Muscle layer of duodenum (tissue), 2 donors: ENCODE results near the gene CDH12.

Experiments
- H3K27ac ChIP-seq: one replicate; pipeline ENCODE4 v1.7.0; 2013; ENCODE audit warnings: mild to moderate bottlenecking, low read length
- H3K27me3 ChIP-seq: one replicate; pipeline ENCODE4 v1.7.0; 2013; ENCODE audit warnings: low read depth, mild to moderate bottlenecking, control low read depth, low read length
- H3K36me3 ChIP-seq, 2 donors: one replicate each; pipeline ENCODE4 v1.7.0; 2013; ENCODE audit warnings: low read length in 2 of 2, control low read depth in 1 of 2, mild to moderate bottlenecking in 1 of 2; ENCODE audit not compliant: insufficient read depth in 2 of 2, control insufficient read depth in 1 of 2
- H3K4me1 ChIP-seq, 2 donors: one replicate each; pipeline ENCODE4 v1.7.0; 2013; ENCODE audit warnings: low read length in 2 of 2, mild to moderate bottlenecking in 2 of 2, control low read depth in 1 of 2, moderate library complexity in 1 of 2; ENCODE audit not compliant: insufficient read depth in 2 of 2, control insufficient read depth in 1 of 2
- H3K4me3 ChIP-seq, 2 donors: one replicate each; pipeline ENCODE4 v1.7.0; 2013; ENCODE audit warnings: low read length in 2 of 2, low read depth in 1 of 2, mild to moderate bottlenecking in 1 of 2
- H3K9me3 ChIP-seq, 2 donors: one replicate each; pipeline ENCODE4 v1.7.0; 2013; ENCODE audit warnings: low read length in 2 of 2, control low read depth in 1 of 2, mild to moderate bottlenecking in 1 of 2; ENCODE audit not compliant: control insufficient read depth in 1 of 2
- donor health status: healthy.

Gene CDH12

GRCh38 chr5:22650511-22650910, 202.6 kb downstream of the CDH12 start:
- Histone ChIP-seq H3K4me3 (no peak overlapping the region), H3K36me3 (no peaks in the 10 kb centered on the region), H3K9me3 (no peaks in the 10 kb centered on the region), H3K27me3 (no peaks in the 10 kb centered on the region), H3K4me1 (no peaks in the 10 kb centered on the region), H3K27ac (no peak overlapping the region)

DNA sequence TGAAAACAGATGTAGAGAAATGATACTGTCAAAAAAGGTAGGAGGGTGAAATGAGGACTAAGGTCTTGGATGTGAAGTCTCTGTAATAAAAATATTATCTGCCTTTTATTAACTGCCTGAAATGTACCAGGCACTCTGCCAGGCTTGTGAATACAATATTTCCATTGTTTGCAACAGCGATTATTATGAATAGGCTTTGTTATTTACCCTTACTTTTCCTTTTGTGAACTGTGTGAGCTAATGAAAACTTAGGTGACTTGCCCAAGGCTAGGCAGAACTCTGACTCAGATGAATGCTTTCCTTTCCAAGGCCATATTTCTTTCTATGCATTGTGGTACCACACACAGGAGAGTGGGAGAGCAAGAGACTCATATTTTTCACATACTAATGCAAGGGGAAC, 204.1 kb downstream of the CDH12 start:
- no peak overlapping the region for H3K27ac ChIP-seq

DNA sequence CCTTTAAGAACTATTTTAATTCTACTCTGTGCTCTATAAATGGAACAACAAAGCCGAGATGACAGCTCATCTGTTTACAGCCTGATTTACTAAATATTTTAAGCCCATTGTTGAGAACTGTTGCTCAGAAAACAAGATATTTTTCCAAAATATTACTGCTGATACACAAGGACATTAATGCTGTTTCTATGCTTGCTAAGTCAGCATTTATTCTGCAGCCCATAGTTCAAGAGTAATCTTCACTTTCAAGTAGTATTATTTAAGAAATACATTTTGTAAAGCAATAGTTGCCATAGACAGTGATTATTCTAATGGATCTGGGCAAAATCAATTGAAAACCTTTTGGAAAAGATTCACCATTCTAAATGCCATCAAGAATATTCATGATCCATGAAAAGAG, 208.3 kb downstream of the CDH12 start:
- no peak overlapping the region for H3K27ac ChIP-seq
- no peak overlapping the region for H3K4me3 ChIP-seq
- no peaks in the 10 kb centered on the region for H3K27me3 ChIP-seq
- no peaks in the 10 kb centered on the region for H3K4me1 ChIP-seq
- H3K36me3 ChIP-seq: no peaks in the 10 kb centered on the region
- H3K9me3 ChIP-seq: no peaks in the 10 kb centered on the region

More for the DNA sequence above, 204.1 kb downstream of the CDH12 start:
- Histone ChIP-seq H3K4me1 (no peaks in the 10 kb centered on the region), H3K4me3 (no peak overlapping the region), H3K27me3 (no peaks in the 10 kb centered on the region), H3K36me3 (no peaks in the 10 kb centered on the region), H3K9me3 (no peaks in the 10 kb centered on the region)

DNA sequence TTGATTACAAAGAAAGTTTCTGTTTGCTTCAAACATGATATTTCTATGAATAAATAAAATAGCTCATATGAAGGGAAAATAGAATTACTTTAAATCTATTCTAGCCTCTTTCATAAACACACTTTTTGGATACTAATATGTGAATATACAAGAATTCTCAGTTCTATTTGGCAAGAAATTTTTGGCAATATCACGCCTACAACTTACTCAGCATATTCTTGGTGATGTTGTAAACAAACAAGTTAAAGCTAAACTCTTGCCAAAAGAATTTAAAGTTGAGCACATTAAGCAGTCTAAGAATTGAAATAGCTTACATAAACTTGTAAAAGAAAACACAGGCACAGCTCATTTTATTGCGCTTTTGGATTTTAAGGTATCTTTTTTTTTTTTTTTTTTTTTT, 209.8 kb downstream of the CDH12 start:
- H3K27me3 ChIP-seq: no peaks in the 10 kb centered on the region
- no peak overlapping the region for H3K27ac ChIP-seq
- no peak overlapping the region for H3K4me3 ChIP-seq
- H3K36me3 ChIP-seq: no peaks in the 10 kb centered on the region
- H3K4me1 ChIP-seq: no peaks in the 10 kb centered on the region
- H3K9me3 ChIP-seq: peaks cover 0 to under 1% of the 10 kb centered on the region in 2 donors

DNA sequence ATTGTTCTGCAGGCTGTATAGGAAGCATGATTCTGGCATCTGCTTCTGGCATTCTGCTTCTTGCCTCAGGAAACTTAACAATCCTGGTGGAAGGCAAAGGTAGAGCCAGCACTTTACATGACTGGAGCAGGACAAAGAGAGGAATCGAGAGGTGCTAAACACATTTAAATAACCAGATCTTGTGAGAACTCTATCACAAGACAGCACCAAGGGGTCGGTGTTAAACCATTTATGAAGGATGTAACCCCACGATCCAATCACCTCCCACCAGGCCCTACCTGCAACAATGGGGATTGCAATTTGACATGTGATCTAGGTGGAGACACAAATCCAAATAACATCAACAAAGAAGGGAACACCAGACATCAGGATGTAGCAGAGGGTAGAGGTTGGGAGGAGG, 221.5 kb downstream of the CDH12 start:
- Histone ChIP-seq H3K27ac (no peak overlapping the region), H3K9me3 (no peaks in the 10 kb centered on the region), H3K27me3 (no peaks in the 10 kb centered on the region)

GRCh38 chr5:22627029-22627428, 226.1 kb downstream of the CDH12 start:
- Histone ChIP-seq H3K27ac (no peak overlapping the region), H3K36me3 (no peaks in the 10 kb centered on the region), H3K4me3 (no peak overlapping the region), H3K9me3 (peaks cover 0 to 10% of the 10 kb centered on the region in 2 donors), H3K4me1 (no peaks in the 10 kb centered on the region), H3K27me3 (no peaks in the 10 kb centered on the region)

More for the DNA sequence above, 221.5 kb downstream of the CDH12 start:
- Histone ChIP-seq H3K4me3 (no peak overlapping the region), H3K36me3 (no peaks in the 10 kb centered on the region), H3K4me1 (no peaks in the 10 kb centered on the region)

GRCh38 chr5:22625451-22625850, 227.7 kb downstream of the CDH12 start:
- Histone ChIP-seq H3K4me1 (no peaks in the 10 kb centered on the region), H3K27ac (no peak overlapping the region), H3K36me3 (no peaks in the 10 kb centered on the region), H3K9me3 (peaks cover 0 to 10% of the 10 kb centered on the region in 2 donors), H3K4me3 (no peak overlapping the region), H3K27me3 (no peaks in the 10 kb centered on the region)

DNA sequence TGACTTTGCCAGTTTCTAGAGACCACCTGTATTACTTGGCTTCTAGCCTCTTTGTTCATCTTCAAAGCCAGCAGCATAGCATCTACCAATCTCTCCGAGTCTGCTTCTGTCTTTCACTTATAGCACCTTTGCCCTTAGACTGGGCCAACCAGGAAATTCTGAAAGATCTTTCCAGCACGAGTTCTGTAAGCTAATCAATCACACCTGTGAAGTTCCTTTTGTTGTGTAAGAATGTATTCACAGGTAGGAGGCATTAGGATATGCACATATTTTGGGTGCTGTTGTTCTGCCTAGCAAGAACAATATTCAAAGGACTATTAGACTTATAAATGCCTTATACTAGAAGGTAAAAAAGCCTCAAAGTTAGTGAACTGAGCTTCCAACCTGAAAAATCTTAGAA, 232.1 kb downstream of the CDH12 start:
- Histone ChIP-seq H3K36me3 (no peaks in the 10 kb centered on the region), H3K27ac (no peak overlapping the region), H3K27me3 (no peaks in the 10 kb centered on the region), H3K4me1 (no peaks in the 10 kb centered on the region), H3K9me3 (peaks cover 0 to 8% of the 10 kb centered on the region in 2 donors), H3K4me3 (no peak overlapping the region)

DNA sequence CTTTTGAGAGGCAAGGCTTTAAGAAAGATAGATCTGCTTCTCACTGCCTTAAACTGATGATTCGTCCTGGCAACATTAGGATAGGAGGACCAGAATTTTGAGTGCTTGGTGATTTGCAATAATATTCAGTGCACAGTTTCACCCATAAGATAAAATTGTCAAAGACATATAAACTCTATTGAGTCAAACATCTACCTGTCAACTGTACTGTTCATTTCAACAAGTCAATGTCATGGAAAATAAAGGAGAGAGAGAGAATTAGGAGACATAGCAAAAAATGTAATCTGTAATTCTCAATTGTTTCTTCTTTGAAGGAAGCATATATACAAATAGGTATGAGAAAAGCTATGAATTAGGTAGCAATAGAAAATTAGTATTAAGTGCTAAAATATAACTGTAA, 237.2 kb downstream of the CDH12 start:
- H3K9me3 ChIP-seq: no peaks in the 10 kb centered on the region
- no peak overlapping the region for H3K27ac ChIP-seq
- no peaks in the 10 kb centered on the region for H3K36me3 ChIP-seq
- H3K4me3 ChIP-seq: no peak overlapping the region
- no peaks in the 10 kb centered on the region for H3K27me3 ChIP-seq
- no peaks in the 10 kb centered on the region for H3K4me1 ChIP-seq

- no peaks in the 10 kb centered on the region for H3K27me3 ChIP-seq
- no peaks in the 10 kb centered on the region for H3K9me3 ChIP-seq
- H3K4me3 ChIP-seq: no peak overlapping the region
- no peaks in the 10 kb centered on the region for H3K36me3 ChIP-seq
- H3K4me1 ChIP-seq: no peaks in the 10 kb centered on the region
- no peak overlapping the region for H3K27ac ChIP-seq
These were observed 238.6 kb downstream of the CDH12 start for GRCh38 chr5:22614486-22615094.

DNA sequence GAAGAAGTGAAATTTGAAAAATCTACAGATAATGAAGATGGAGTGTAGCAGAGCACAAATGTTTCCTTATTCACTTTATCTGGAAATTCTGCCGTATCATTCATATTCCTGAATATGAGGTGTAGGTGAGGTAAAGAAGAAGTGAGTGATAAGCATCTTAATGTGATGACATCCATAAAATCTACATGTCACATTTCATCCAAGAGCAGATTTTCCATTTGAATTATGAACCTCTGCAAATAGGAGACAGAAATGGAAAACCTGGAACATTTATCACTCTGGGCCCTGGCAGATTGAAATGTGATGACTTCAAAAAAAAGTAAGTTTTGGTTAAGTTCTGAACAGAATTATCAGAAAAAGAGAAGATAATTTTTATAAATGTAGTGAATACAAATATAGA, 240.2 kb downstream of the CDH12 start:
- H3K27ac ChIP-seq: no peak overlapping the region
- H3K36me3 ChIP-seq: no peaks in the 10 kb centered on the region
- H3K4me3 ChIP-seq: no peak overlapping the region
- no peaks in the 10 kb centered on the region for H3K27me3 ChIP-seq
- H3K9me3 ChIP-seq: no peaks in the 10 kb centered on the region
- H3K4me1 ChIP-seq: no peaks in the 10 kb centered on the region

DNA sequence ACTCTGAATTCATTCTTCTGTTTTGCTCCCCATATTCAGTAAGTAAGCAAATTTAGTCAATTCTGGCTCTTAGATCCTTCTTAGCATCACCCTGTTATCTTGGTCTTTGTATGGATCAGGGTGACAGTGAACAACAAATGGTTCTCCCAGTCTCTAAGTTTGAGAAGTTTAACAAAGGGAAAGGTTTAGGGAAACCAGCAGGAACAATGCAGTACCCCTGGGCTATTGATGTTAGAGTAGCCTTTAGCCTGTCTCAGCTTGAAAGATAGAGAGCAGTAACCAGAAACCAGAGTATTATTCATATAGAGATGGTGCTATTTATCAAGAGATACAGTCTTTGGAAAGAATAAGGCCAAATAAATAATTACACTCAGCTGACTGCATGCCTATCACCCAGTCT, 241.8 kb downstream of the CDH12 start:
- Histone ChIP-seq H3K4me1 (no peaks in the 10 kb centered on the region), H3K27ac (no peak overlapping the region), H3K36me3 (no peaks in the 10 kb centered on the region), H3K9me3 (no peaks in the 10 kb centered on the region), H3K27me3 (no peaks in the 10 kb centered on the region), H3K4me3 (no peak overlapping the region)
